GM10266 (cell line): ENCODE measurements around the gene WDR6.

Experiments used
- DNase-seq: peaks from one replicate; pipeline ENCODE4 v3.0.0; 2012; ENCODE audit errors: extremely low spot score
- CTCF ChIP-seq: IDR thresholded peaks from 2 replicates; pipeline ENCODE4 v1.5.1; 2012; ENCODE audit warnings: mild to moderate bottlenecking, low read depth; ENCODE audit not compliant: control insufficient read depth, insufficient read depth; ENCODE audit errors: missing control alignments

Gene WDR6

DNA sequence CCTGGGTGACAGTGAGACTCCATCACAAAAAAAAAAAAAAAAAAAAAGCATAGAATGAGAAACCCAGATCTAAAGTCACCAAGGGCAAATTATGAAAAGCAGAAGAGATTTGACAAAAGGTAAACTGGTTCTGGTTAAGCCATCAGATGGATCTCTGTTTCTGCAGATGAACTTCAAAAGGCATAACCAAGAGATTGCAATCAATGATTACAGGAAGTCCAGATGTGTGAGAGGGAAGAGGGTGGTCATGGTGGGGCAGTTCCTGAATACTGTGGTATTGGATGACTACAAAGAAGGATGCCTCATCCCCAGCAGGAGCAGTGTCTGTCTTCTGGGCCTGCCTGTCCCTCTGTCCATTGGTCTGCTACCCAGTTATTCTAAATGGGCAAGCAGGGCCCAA lies 13.4 kb upstream of the WDR6 start:
- TF ChIP-seq CTCF, result no peak
- no peak for DNase-seq

DNA sequence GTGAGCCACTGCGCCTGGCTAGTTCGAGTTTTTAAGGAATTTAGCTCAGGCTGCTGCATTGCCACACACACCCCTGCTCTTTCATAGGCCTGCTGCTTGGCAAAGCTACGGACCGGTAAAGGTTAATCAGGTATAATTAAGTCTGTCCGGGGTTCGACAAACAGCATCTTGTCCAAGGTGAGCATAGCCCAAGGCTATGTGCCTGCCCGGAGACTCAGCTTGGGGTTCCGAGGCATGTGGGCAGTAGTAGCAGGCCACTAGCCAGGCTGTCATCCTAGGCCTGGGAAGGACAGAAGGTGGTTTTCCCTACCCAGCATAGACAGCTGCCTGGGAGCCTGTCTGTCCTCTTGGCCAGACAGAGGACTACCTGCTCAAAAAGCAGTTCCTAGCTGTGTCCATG lies 10.6 kb upstream of the WDR6 start:
- no peak for TF ChIP-seq CTCF

GRCh38 chr3:48997102-48997635 lies 10.0 kb upstream of the WDR6 start:
- DNase-seq, result no peak

More for the DNA sequence above, 10.6 kb upstream of the WDR6 start:
- DNase-seq, result no peak

DNA sequence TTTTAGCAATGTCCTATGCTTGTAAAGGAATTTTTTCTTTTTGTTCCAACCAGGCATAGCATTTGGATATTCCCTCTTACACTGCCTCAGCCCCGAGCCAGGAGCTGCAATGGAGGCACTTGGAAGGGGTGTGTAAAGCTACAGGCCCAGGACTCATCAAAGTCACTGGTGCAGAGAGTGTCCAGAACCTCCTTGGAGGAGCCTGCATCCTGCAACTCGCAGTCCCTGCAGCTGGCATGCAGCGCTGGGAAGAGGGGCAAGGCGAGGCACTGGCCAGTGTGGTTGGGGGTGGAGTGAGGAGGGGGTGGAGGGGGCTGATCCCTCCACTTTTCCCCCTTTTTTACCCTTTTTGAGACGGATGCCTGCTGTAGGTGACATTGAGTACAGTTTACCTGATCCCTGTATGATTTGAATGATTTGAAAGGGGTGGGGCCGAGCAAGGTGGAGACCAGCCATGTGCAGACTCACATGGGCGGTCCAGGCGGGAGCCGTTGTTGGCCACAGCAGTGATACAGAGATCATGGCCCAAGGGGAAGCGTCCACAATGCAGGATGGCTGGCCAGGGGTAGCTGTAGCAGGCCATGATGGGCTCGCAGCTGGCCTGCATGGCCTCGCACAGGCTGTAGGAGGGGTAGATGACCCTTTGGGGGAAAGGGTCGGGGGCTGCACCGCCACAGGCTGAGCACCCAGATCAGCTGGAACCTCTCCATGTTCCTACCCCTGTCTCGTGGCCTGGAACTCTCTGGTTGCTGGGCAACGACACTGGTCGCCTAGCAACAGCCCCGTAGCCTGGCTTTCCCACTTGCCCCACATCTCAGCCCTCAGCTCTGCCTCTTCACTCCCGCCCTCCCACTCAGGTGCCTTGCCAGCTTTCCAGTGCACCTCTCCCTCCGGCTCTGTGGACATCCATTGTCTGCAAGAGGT lies 9.2 kb upstream of the WDR6 start:
- no peak for DNase-seq
- no peak for TF ChIP-seq CTCF

More at GRCh38 chr3:48997102-48997635, 10.0 kb upstream of the WDR6 start:
- TF ChIP-seq CTCF, result no peak

- TF ChIP-seq CTCF, result no peak
- DNase-seq, result no peak
Observed at GRCh38 chr3:48999085-48999858, 7.9 kb upstream of the WDR6 start.

GRCh38 chr3:49001155-49001554 lies 6.0 kb upstream of the WDR6 start:
- TF ChIP-seq CTCF, result no peak
- DNase-seq, result no peak
